Retinal pigment epithelial cell (primary cell): ENCODE results near the gene CHRM3.
A peak's percentile ranks its signal among the peaks of the same experiment; 100 is the strongest.

Experiments used
- DNase-seq: peaks from one replicate; pipeline ENCODE4 v3.0.0-alpha.2; 2010; ENCODE audit warnings: low read depth
- H3K4me3 ChIP-seq: 2 replicates; pipeline ENCODE4 v1.5.1; 2011; ENCODE audit warnings: mild to moderate bottlenecking, low read length, control low read depth, moderate library complexity
- CTCF ChIP-seq: conservative IDR thresholded peaks from 2 replicates; pipeline ENCODE4 v1.5.1; 2011; ENCODE audit warnings: low read depth, low read length, control low read depth, inconsistent platforms

Gene CHRM3

GRCh38 chr1:239386453-239387303 is at the start of gene CHRM3:
CHRM3 (plus strand) TSS chr1:239386568; CDS start chr1:239907452, 520,884 bp downstream.
- TF ChIP-seq CTCF, result peak; percentile 43
- H3K4me3 ChIP-seq, result peak within 1 kb of the TSS; percentile 60
- DNase-seq, result peak; percentile 57

GRCh38 chr1:239337799-239338430 is 48.5 kb upstream of the CHRM3 start:
- no peak for TF ChIP-seq CTCF
- no peak overlapping the region for H3K4me3 ChIP-seq
- DNase-seq, result no peak

GRCh38 chr1:239347776-239348175 is 38.6 kb upstream of the CHRM3 start:
- TF ChIP-seq CTCF, result no peak
- DNase-seq, result no peak
- no peak overlapping the region for H3K4me3 ChIP-seq

GRCh38 chr1:239348635-239349353 is 37.6 kb upstream of the CHRM3 start:
- TF ChIP-seq CTCF, result no peak
- no peak for DNase-seq
- H3K4me3 ChIP-seq, result no peak overlapping the region

GRCh38 chr1:239349699-239350098 is 36.7 kb upstream of the CHRM3 start:
- no peak for TF ChIP-seq CTCF
- no peak overlapping the region for H3K4me3 ChIP-seq
- DNase-seq, result no peak

DNA sequence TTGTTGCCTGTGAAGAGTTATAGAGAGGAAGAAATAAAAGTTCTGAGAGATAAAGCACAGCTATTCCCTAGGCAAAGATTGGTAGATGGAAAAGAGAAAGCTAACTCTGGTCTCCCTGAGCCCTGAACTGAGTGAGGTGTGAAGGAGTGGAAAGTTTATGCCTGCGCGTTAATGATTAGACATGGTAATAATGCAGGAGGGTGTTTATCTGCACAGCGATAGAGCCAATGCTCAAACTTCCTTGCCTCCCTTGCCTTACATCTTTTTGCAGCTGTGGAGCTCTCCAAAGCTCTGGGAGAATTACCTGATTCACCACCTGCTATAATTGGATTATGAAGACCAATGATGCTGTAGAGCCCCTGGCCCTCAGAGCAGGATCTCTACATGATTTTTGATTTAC is 32.8 kb upstream of the CHRM3 start:
- TF ChIP-seq CTCF, result no peak
- no peak for DNase-seq
- H3K4me3 ChIP-seq, result no peak overlapping the region
